ENCODE data around the gene DNM3.

Gene DNM3

DNA sequence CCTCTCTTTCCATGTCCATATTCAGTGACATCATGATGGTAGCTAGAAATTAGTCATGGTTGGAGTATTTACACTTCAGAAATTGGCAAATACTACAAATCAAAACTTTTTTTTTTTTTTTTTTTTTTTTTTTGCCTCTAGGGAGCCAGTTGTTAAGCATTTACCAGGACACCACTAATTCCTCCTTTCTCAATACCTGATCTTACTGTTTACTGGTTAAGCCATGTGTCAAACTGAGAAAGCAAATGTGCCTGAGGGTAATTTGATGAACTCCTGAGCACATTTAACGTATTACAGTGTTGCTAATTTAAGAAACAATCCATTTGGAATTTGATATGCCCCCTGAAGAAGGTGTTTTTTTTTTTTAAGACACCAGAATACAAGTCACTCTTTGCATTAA, 94.4 kb downstream of the DNM3 start:
- TF ChIP-seq, protein P1, sequence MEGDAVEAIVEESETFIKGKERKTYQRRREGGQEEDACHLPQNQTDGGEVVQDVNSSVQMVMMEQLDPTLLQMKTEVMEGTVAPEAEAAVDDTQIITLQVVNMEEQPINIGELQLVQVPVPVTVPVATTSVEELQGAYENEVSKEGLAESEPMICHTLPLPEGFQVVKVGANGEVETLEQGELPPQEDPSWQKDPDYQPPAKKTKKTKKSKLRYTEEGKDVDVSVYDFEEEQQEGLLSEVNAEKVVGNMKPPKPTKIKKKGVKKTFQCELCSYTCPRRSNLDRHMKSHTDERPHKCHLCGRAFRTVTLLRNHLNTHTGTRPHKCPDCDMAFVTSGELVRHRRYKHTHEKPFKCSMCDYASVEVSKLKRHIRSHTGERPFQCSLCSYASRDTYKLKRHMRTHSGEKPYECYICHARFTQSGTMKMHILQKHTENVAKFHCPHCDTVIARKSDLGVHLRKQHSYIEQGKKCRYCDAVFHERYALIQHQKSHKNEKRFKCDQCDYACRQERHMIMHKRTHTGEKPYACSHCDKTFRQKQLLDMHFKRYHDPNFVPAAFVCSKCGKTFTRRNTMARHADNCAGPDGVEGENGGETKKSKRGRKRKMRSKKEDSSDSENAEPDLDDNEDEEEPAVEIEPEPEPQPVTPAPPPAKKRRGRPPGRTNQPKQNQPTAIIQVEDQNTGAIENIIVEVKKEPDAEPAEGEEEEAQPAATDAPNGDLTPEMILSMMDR (IDR thresholded peaks at IDR 0.05; ENCODE audit: low read depth, low read length) = no peak

DNA sequence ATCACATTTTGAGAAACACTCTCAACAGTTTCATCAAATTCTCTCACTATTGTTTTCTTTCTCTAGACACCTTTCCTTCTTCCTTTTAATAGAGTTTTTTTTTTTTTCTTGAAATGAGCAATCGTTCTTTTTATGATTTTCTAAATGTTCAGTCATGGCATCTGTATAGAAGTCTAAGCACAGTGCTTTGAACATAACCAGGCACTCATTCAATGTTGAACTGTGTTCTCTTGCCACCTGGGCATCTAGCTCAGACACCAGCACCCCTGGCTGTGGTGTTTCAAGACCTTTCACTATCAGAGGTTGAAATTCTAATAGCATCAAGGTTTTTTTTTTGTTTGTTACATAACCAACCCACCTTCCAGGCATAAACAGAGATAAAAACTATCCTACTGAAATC, 96.6 kb downstream of the DNM3 start:
- TF ChIP-seq, protein P1 (IDR thresholded peaks at IDR 0.05; ENCODE audit: low read depth, low read length) = no peak
- no peak for DNase-seq (ENCODE audit: extremely low read depth, low read depth)

More for the DNA sequence above, 94.4 kb downstream of the DNM3 start:
- no peak for DNase-seq (ENCODE audit: extremely low read depth, low read depth)

DNA sequence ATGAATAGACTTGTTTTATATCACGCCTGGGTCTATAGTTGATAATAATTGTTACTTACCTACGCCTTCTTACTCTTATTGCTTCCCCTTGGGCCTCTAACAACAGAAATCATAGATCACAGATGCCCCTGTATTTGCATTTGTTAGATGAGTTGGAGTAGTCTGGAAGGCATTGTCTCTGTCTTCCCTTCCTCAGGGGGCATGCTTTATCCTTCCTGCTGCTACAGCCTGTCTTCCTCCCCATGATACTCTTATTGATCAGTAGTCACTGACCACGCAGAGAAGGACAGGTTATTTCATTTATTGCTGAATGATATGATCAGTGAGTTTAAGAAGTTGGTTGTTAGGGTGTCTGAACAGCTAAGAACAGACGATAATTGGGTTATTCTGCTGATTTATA, 98.4 kb downstream of the DNM3 start:
- TF ChIP-seq, protein P1 (IDR thresholded peaks at IDR 0.05; ENCODE audit: low read depth, low read length) = no peak
- DNase-seq (ENCODE audit: extremely low read depth, low read depth) = no peak

DNA sequence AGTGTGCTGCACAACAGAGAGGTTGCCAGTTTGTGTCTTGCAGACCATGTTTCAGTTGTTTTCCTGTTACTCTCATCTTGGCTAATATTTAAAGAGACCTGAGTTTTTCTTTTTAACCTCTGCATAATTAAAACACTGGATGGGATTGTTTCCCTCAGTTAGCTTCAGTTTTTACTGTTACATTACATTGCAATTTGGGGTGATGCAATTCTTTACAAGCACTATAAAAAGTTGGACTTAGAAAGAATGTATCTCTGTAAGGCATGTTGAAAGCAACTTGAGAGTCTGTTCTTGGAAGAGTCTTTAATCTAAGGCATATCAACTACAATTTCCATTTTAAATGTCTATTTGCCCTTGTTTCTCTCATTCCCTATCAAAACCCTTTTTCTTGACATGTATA, 99.1 kb downstream of the DNM3 start:
- TF ChIP-seq, protein P1 (IDR thresholded peaks at IDR 0.05; ENCODE audit: low read depth, low read length) = no peak
- no peak for DNase-seq (ENCODE audit: extremely low read depth, low read depth)

DNA sequence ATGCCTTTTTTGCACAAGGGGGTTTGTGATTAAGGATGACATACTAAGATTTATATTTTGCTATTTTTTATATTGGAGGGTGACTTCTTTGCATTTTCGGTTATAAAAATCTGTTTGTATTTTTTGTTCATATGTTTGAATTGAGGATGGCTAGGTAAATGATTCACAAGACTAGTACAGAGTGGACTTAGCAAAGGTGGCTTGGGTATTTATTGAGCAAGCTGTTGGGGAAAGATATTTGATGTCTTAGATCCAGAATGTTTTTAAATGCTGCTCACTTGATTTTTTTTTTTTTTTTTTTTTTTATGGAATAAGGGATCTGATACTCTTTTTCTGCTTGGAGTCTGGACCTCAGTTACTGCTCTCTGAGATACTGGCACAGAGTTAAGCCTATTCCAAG, 100.6 kb downstream of the DNM3 start:
- TF ChIP-seq, protein P1 (IDR thresholded peaks at IDR 0.05; ENCODE audit: low read depth, low read length) = no peak
- no peak for DNase-seq (ENCODE audit: extremely low read depth, low read depth)

DNA sequence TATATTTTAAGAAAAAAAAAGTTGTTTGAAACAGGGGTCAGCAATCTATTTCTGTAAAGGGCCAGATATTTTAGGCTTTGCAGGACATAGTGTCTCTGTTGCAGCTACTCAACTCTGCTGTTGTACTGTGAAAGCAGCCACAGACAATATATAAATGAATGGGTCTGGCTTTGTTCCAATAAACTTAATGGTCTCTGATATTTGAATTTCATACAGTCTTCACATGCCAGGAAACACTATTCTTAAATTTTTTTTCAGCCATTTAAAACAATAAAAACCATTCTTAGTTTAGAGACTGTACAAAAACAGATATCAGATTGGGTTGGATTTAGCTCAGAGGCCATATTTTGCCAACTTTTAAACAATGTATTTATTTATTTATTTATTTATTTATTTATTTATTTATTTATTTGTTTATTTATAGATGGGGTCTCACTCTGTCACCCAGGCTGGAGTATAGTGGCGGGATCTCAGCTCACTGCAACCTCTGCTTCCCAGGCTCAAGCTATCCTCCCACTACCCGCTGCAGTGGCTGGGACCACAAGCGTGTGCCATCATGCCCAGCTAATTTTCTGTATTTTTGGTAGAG, 102.8 kb downstream of the DNM3 start:
- DNase-seq (ENCODE audit: extremely low read depth, low read depth) = no peak
- TF ChIP-seq, protein P1 (IDR thresholded peaks at IDR 0.05; ENCODE audit: low read depth, low read length) = no peak

DNA sequence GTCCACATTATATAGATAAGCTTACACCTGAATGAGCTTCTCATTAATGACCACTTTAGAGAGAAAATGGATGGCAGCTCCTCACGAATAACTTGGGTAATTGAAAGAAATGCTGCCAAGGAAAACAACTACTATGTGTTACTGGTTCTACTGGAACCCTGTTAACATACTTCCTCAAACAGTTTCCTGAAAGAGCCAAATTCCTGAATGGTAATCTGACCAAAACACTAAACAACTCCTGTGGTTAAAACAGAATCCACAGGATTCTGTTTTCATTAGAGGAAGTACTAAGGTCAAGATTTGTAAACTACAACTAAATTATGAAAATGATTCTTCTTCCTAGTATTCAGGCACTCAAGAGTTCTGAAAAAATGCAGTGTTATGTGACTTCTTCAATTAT, 107.2 kb downstream of the DNM3 start:
- TF ChIP-seq, protein P1 (IDR thresholded peaks at IDR 0.05; ENCODE audit: low read depth, low read length) = no peak
- no peak for DNase-seq (ENCODE audit: extremely low read depth, low read depth)

Data from AG09319 (cell line).